ENCODE measurements around the gene ST3GAL6. TPM values are rescaled to one million over a fixed set of nuclear protein-coding genes. Genes with fewer than 3 reads are reported as not detected.

ST3GAL6 gene
- total and polyA plus RNA-seq, 9 of the 15 experiments (the other 6 are each of a cell fraction or from before 2014, with no cell fraction given): 0.14 TPM; not detected in 8

- Histone ChIP-seq H3K9ac (ENCODE audit: insufficient read depth in 1 of 2, low read depth in 2 of 2, low read length in 2 of 2) (no peak overlapping the region), H2AFZ (ENCODE audit: low read depth, low read length) (no peak overlapping the region), H3K4me1 (replicated peaks in 1 of 2; ENCODE audit: control insufficient read depth in 2 of 2, insufficient read depth in 2 of 2, low read length in 2 of 2) (peaks cover 0 to 11% of the 10 kb centered on the region in 2 experiments; a peak in 2 of 5 replicates), H3K4me3 (no peak overlapping the region), H3K27ac (ENCODE audit: extremely low read depth, low read depth, low read length) (no peak overlapping the region), H3K4me2 (ENCODE audit: insufficient read depth, low read length) (no peak overlapping the region), H4K20me1 (replicated peaks; ENCODE audit: control insufficient read depth, insufficient read depth, low read length) (no peaks in the 10 kb centered on the region), H3K36me3 (ENCODE audit: control insufficient read depth, insufficient read depth, low read length) (no peaks in the 10 kb centered on the region), H3K79me2 (ENCODE audit: control insufficient read depth, insufficient read depth, low read length) (no peaks in the 10 kb centered on the region), H3K9me1 (ENCODE audit: control insufficient read depth, insufficient read depth, low read length) (no peaks in the 10 kb centered on the region), H3K9me3 (replicated peaks; ENCODE audit: control insufficient read depth, insufficient read depth, low read depth, low read length) (no peaks in the 10 kb centered on the region), H3K27me3 (ENCODE audit: control insufficient read depth in 2 of 2, insufficient read depth in 2 of 2, low read length in 2 of 2) (peaks cover 9 to 15% of the 10 kb centered on the region in 2 experiments; a peak in 4 of 5 replicates)
- WGBS (ENCODE audit: insufficient coverage, low coverage, missing lambda C conversion rate): 0% methylated on average over 1 of the region's 1 CpG
- no peak for DNase-seq (ENCODE audit: extremely low read depth in 1 of 4, low spot score in 3 of 4)
- no TSS peak for BruUV-seq (replicated peaks)
- CTCF ChIA-PET (ENCODE audit: low intra/inter-chr PET ratio): no interaction called here
- POLR2A ChIA-PET: interaction anchor here (0.6 kb wide), 1 partner anchor 15 kb away, joined by 3 read pairs; no protein-coding TSS in a partner anchor
- no peak for FAIRE-seq
- in situ Hi-C loops (cut with MboI) (no loop called here), intact Hi-C loops (cut with micrococcal nuclease) (no loop called here)
- no peak for ATAC-seq
- no peak for TF ChIP-seq ZNF12 (CRISPR knock-in tag; IDR thresholded peaks at IDR 0.05)
- TF ChIP-seq ZEB2 (IDR thresholded peaks at IDR 0.05): no peak
- TF ChIP-seq GABPB2 (CRISPR knock-in tag; conservative IDR thresholded peaks at IDR 0.05): no peak
- no peak for TF ChIP-seq EHMT2 (IDR thresholded peaks at IDR 0.05)
- TF ChIP-seq, protein P1, sequence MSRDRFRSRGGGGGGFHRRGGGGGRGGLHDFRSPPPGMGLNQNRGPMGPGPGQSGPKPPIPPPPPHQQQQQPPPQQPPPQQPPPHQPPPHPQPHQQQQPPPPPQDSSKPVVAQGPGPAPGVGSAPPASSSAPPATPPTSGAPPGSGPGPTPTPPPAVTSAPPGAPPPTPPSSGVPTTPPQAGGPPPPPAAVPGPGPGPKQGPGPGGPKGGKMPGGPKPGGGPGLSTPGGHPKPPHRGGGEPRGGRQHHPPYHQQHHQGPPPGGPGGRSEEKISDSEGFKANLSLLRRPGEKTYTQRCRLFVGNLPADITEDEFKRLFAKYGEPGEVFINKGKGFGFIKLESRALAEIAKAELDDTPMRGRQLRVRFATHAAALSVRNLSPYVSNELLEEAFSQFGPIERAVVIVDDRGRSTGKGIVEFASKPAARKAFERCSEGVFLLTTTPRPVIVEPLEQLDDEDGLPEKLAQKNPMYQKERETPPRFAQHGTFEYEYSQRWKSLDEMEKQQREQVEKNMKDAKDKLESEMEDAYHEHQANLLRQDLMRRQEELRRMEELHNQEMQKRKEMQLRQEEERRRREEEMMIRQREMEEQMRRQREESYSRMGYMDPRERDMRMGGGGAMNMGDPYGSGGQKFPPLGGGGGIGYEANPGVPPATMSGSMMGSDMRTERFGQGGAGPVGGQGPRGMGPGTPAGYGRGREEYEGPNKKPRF (IDR thresholded peaks at IDR 0.05; ENCODE audit: low read depth, low read length): no peak
- TF ChIP-seq, protein P2, sequence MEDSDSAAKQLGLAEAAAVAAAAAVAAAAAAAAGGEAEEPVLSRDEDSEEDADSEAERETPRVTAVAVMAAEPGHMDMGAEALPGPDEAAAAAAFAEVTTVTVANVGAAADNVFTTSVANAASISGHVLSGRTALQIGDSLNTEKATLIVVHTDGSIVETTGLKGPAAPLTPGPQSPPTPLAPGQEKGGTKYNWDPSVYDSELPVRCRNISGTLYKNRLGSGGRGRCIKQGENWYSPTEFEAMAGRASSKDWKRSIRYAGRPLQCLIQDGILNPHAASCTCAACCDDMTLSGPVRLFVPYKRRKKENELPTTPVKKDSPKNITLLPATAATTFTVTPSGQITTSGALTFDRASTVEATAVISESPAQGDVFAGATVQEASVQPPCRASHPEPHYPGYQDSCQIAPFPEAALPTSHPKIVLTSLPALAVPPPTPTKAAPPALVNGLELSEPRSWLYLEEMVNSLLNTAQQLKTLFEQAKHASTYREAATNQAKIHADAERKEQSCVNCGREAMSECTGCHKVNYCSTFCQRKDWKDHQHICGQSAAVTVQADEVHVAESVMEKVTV (CRISPR knock-in tag; IDR thresholded peaks at IDR 0.05): no peak
- no peak for TF ChIP-seq POU5F1 (IDR thresholded peaks at IDR 0.05; ENCODE audit: borderline replicate concordance, low read depth, low read length, partially characterized antibody)
- no peak for TF ChIP-seq ZFX (CRISPR knock-in tag; IDR thresholded peaks at IDR 0.05)
- TF ChIP-seq, protein P3, sequence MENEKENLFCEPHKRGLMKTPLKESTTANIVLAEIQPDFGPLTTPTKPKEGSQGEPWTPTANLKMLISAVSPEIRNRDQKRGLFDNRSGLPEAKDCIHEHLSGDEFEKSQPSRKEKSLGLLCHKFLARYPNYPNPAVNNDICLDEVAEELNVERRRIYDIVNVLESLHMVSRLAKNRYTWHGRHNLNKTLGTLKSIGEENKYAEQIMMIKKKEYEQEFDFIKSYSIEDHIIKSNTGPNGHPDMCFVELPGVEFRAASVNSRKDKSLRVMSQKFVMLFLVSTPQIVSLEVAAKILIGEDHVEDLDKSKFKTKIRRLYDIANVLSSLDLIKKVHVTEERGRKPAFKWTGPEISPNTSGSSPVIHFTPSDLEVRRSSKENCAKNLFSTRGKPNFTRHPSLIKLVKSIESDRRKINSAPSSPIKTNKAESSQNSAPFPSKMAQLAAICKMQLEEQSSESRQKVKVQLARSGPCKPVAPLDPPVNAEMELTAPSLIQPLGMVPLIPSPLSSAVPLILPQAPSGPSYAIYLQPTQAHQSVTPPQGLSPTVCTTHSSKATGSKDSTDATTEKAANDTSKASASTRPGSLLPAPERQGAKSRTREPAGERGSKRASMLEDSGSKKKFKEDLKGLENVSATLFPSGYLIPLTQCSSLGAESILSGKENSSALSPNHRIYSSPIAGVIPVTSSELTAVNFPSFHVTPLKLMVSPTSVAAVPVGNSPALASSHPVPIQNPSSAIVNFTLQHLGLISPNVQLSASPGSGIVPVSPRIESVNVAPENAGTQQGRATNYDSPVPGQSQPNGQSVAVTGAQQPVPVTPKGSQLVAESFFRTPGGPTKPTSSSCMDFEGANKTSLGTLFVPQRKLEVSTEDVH (IDR thresholded peaks at IDR 0.05; ENCODE audit: low read depth, partially characterized antibody): no peak
- TF ChIP-seq, protein P4, sequence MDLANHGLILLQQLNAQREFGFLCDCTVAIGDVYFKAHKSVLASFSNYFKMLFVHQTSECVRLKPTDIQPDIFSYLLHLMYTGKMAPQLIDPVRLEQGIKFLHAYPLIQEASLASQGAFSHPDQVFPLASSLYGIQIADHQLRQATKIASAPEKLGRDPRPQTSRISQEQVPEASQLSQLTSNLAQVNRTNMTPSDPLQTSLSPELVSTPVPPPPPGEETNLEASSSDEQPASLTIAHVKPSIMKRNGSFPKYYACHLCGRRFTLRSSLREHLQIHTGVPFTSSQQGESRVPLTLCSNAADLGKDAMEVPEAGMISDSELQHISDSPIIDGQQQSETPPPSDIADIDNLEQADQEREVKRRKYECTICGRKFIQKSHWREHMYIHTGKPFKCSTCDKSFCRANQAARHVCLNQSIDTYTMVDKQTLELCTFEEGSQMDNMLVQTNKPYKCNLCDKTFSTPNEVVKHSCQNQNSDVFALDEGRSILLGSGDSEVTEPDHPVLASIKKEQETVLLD (IDR thresholded peaks at IDR 0.05): no peak
- no peak for TF ChIP-seq MXI1 (IDR thresholded peaks at IDR 0.05; ENCODE audit: low read depth, low read length)
- TF ChIP-seq, protein P5, sequence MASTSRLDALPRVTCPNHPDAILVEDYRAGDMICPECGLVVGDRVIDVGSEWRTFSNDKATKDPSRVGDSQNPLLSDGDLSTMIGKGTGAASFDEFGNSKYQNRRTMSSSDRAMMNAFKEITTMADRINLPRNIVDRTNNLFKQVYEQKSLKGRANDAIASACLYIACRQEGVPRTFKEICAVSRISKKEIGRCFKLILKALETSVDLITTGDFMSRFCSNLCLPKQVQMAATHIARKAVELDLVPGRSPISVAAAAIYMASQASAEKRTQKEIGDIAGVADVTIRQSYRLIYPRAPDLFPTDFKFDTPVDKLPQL (IDR thresholded peaks at IDR 0.05; ENCODE audit: extremely low read depth, insufficient read length): no peak
- no peak for TF ChIP-seq ZC3H4 (CRISPR knock-in tag; IDR thresholded peaks at IDR 0.05; ENCODE audit: borderline replicate concordance)
Measured at GRCh38 chr3:98735761-98736269, 27.3 kb upstream of the ST3GAL6 start.

All from K562 (cell line).